Ovary (tissue), 3 donors: ENCODE results near the gene ADARB2.

Experiments
- EP300 ChIP-seq: sonication (generic); formaldehyde crosslinking; IDR thresholded peaks from one replicate; pipeline ENCODE4 v1.6.1; 2017; ENCODE audit warnings: antibody characterized with exemption
- POLR2A ChIP-seq: fragments of 450-650 bp; IDR thresholded peaks from one replicate; pipeline ENCODE4 v1.6.1; 2017; ENCODE audit warnings: antibody characterized with exemption, mild to moderate bottlenecking, moderate library complexity
- TF ChIP-seq, protein P1 (sequence below), 3 donors: fragments of 450-650 bp in 2 of 3; fragments of 200-600 bp in 1 of 3; IDR thresholded peaks; one replicate each; pipeline versions ENCODE4 v1.5.1 to v1.8.0; 2016 to 2022; ENCODE audit warnings: antibody characterized with exemption in 3 of 3, mild to moderate bottlenecking in 1 of 3
- donor health status: DM: no; HTN: no; CAD: no.

- TF ChIP-seq, protein P1, sequence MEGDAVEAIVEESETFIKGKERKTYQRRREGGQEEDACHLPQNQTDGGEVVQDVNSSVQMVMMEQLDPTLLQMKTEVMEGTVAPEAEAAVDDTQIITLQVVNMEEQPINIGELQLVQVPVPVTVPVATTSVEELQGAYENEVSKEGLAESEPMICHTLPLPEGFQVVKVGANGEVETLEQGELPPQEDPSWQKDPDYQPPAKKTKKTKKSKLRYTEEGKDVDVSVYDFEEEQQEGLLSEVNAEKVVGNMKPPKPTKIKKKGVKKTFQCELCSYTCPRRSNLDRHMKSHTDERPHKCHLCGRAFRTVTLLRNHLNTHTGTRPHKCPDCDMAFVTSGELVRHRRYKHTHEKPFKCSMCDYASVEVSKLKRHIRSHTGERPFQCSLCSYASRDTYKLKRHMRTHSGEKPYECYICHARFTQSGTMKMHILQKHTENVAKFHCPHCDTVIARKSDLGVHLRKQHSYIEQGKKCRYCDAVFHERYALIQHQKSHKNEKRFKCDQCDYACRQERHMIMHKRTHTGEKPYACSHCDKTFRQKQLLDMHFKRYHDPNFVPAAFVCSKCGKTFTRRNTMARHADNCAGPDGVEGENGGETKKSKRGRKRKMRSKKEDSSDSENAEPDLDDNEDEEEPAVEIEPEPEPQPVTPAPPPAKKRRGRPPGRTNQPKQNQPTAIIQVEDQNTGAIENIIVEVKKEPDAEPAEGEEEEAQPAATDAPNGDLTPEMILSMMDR (IDR thresholded peaks at IDR 0.05) = no peak
- TF ChIP-seq POLR2A (no peak), EP300 (no peak)
These were observed 534.1 kb downstream of the ADARB2 start for GRCh38 chr10:1203216-1203615.
